ENCODE results near the gene GPR63.

- TF ChIP-seq CTCF (IDR thresholded peaks at IDR 0.05) (no peak), POLR2A (IDR thresholded peaks at IDR 0.05) (no peak)
Observed at GRCh38 chr6:96872976-96873375, 35.7 kb upstream of the GPR63 start.
